Rectal smooth muscle tissue (tissue), 1 donor: Measurements from ENCODE around the gene FAM131A.
A peak's percentile ranks its signal among the peaks of the same experiment; 100 is the strongest.

Source experiments
- H3K27ac ChIP-seq: one replicate; pipeline ENCODE4 v1.7.0; 2013; ENCODE audit warnings: low read depth, low read length, inconsistent platforms
- H3K27me3 ChIP-seq: one replicate; pipeline ENCODE4 v1.7.0; 2013; ENCODE audit warnings: low read length; ENCODE audit not compliant: control insufficient read depth, insufficient read depth
- H3K36me3 ChIP-seq: one replicate; pipeline ENCODE4 v1.7.0; 2013; ENCODE audit warnings: low read length; ENCODE audit not compliant: control insufficient read depth, insufficient read depth
- H3K4me1 ChIP-seq: one replicate; pipeline ENCODE4 v1.7.0; 2013; ENCODE audit warnings: low read length; ENCODE audit not compliant: control insufficient read depth, insufficient read depth
- H3K4me3 ChIP-seq: one replicate; pipeline ENCODE4 v1.7.0; 2013; ENCODE audit warnings: low read length
- H3K9ac ChIP-seq: one replicate; pipeline ENCODE4 v1.7.0; 2013; ENCODE audit warnings: low read length

The FAM131A gene

GRCh38 chr3:184322731-184323487 lies 14.5 kb upstream of the FAM131A start:
- peaks cover 18% of the 10 kb centered on the region for H3K4me1 ChIP-seq
- H3K27ac ChIP-seq = no peak overlapping the region
- no peaks in the 10 kb centered on the region for H3K27me3 ChIP-seq
- no peak overlapping the region for H3K4me3 ChIP-seq
- no peak overlapping the region for H3K9ac ChIP-seq
- H3K36me3 ChIP-seq = peaks cover 71% of the 10 kb centered on the region

GRCh38 chr3:184323696-184324095 lies 13.7 kb upstream of the FAM131A start:
- Histone ChIP-seq H3K36me3 (peaks cover 77% of the 10 kb centered on the region), H3K4me3 (no peak overlapping the region), H3K27ac (no peak overlapping the region), H3K9ac (no peak overlapping the region), H3K27me3 (no peaks in the 10 kb centered on the region), H3K4me1 (peaks cover 17% of the 10 kb centered on the region)

DNA sequence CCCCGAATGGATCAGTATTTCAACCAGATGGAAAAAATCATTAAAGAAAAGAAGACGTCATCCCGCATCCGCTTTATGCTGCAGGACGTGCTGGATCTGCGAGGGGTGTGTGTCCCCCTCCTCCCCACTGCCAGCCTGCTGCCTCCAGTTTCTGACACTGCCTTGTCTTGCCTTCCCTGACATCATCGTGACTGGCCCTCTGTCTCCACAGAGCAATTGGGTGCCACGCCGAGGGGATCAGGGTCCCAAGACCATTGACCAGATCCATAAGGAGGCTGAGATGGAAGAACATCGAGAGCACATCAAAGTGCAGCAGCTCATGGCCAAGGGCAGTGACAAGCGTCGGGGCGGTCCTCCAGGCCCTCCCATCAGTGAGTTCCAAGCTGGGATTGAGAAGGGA lies 12.1 kb upstream of the FAM131A start:
- H3K36me3 ChIP-seq = peaks cover 83% of the 10 kb centered on the region
- peaks cover 5% of the 10 kb centered on the region for H3K4me1 ChIP-seq
- no peak overlapping the region for H3K27ac ChIP-seq
- H3K4me3 ChIP-seq = no peak overlapping the region
- no peaks in the 10 kb centered on the region for H3K27me3 ChIP-seq
- no peak overlapping the region for H3K9ac ChIP-seq

DNA sequence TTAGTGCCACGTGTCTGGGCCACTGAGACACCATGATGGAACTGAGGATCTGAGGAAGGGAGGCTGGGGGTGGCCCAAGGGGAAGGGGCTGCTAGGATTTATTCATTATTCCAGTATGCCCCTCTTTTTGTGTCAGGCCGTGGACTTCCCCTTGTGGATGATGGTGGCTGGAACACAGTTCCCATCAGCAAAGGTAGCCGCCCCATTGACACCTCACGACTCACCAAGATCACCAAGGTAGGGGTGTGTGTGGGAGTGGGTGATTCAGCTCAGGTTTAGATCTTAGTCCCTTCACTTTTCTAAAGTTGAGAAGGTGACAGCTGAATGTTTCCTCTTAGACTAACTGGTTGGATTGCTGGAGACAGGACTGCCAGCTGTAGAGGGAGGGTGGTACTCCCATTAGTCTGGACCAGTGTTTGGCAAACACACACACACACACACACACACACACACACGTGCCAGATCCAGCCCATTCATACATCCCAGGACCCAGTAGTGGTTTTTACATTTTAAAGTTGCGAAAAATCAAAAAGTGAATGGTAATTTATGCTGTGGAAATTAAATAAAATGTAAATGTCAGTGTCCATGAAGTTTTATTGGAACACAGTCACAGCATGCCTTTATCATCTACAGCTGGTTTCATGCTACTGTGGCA lies 11.6 kb upstream of the FAM131A start:
- H3K4me3 ChIP-seq = no peak overlapping the region

DNA sequence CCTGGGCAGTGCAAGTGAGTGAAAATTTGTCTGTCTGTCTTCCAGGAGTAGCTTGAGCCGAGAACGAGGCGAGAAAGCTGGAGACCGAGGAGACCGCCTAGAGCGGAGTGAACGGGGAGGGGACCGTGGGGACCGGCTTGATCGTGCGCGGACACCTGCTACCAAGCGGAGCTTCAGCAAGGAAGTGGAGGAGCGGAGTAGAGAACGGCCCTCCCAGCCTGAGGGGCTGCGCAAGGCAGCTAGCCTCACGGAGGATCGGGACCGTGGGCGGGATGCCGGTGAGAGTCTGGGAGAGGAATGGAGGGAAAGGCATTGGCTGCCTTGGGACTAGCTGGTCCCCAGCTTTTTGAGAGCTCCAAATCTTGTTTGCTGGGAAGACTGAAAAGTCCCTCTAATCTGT lies 10.2 kb upstream of the FAM131A start:
- Histone ChIP-seq H3K27ac (no peak overlapping the region), H3K4me3 (no peak overlapping the region), H3K36me3 (peaks cover 80% of the 10 kb centered on the region), H3K4me1 (no peaks in the 10 kb centered on the region), H3K27me3 (no peaks in the 10 kb centered on the region), H3K9ac (no peak overlapping the region)

More for the DNA sequence above, 11.6 kb upstream of the FAM131A start:
- Histone ChIP-seq H3K9ac (no peak overlapping the region), H3K4me1 (no peaks in the 10 kb centered on the region), H3K36me3 (peaks cover 80% of the 10 kb centered on the region), H3K27ac (no peak overlapping the region), H3K27me3 (no peaks in the 10 kb centered on the region)

GRCh38 chr3:184328516-184328915 lies 8.9 kb upstream of the FAM131A start:
- no peak overlapping the region for H3K9ac ChIP-seq
- no peak overlapping the region for H3K4me3 ChIP-seq
- no peak overlapping the region for H3K27ac ChIP-seq
- peaks cover 79% of the 10 kb centered on the region for H3K36me3 ChIP-seq
- no peaks in the 10 kb centered on the region for H3K4me1 ChIP-seq
- H3K27me3 ChIP-seq = no peaks in the 10 kb centered on the region

GRCh38 chr3:184332370-184333090 lies 4.9 kb upstream of the FAM131A start:
- no peak overlapping the region for H3K27ac ChIP-seq
- peaks cover 12% of the 10 kb centered on the region for H3K4me1 ChIP-seq
- peaks cover 54% of the 10 kb centered on the region for H3K36me3 ChIP-seq
- no peaks in the 10 kb centered on the region for H3K27me3 ChIP-seq
- no peak overlapping the region for H3K4me3 ChIP-seq
- no peak overlapping the region for H3K9ac ChIP-seq

DNA sequence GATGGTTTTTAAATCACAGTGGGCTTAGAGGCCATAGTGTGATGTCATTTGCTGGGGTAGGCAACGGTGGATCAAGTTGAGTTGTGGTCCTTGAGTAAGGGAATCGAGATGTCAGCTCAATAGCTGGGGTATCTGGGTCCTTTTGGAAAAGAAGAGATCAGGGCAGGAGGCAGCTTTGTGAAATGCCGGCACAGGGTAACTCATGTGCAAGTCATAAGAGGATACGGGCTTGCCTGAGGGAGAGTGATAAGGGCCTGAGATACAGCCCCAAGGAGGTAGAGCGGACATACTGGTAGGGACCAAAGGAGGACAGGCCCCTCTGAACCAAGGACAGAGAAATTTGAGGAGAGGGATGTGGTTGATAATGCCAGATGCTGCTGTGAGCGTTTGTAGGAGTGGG lies 4.2 kb upstream of the FAM131A start:
- Histone ChIP-seq H3K36me3 (peaks cover 49% of the 10 kb centered on the region), H3K9ac (no peak overlapping the region), H3K4me3 (no peak overlapping the region), H3K4me1 (peaks cover 19% of the 10 kb centered on the region), H3K27me3 (no peaks in the 10 kb centered on the region), H3K27ac (no peak overlapping the region)

DNA sequence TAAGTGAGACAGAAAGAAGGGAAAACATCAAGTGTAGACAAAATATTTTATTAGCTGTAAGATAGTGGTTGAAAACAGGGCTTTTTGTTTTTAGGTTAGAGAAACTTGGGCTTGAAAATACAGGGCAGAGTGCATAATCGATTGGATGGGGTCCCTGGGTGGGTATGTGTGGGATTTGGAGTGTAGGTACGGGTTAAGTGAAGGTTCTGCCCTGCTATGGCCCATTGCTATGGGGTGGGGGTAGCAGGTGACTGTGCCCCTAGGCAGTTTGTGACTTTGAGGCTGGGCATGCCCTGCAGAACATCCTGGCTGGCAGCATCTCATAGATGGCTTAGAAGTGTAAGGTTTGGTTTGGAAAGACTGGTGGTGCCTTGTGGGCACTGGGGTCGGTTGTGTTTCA lies 3.7 kb upstream of the FAM131A start:
- H3K4me3 ChIP-seq = no peak overlapping the region
- H3K27ac ChIP-seq = no peak overlapping the region
- peaks cover 22% of the 10 kb centered on the region for H3K4me1 ChIP-seq
- peaks cover 44% of the 10 kb centered on the region for H3K36me3 ChIP-seq
- no peaks in the 10 kb centered on the region for H3K27me3 ChIP-seq
- no peak overlapping the region for H3K9ac ChIP-seq

- Histone ChIP-seq H3K9ac (no peak overlapping the region), H3K4me1 (peaks cover 27% of the 10 kb centered on the region), H3K27me3 (no peaks in the 10 kb centered on the region), H3K27ac (peak overlapping the region; percentile 95), H3K36me3 (peaks cover 39% of the 10 kb centered on the region), H3K4me3 (no peak overlapping the region)
These were observed 2.8 kb upstream of the FAM131A start for GRCh38 chr3:184334470-184335158.

DNA sequence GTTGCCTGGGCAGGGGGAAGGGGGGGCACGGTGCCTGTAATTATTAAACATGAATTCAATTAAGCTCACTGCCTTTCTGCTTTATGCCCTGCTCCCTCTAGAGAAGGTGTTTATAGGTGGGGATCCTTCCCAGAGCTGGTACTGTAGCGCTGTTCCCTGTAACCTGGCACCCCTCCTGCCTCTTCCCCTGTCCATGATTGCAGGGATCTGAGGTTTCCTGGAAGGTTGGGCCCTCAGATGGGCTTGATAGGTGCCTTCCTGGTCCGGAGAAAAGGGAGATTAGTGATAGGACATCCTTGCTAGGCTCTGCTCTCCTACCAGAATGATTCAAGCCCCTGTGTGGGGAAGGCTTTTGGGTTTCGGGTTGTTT lies 2.1 kb upstream of the FAM131A start:
- Histone ChIP-seq H3K36me3 (peaks cover 38% of the 10 kb centered on the region), H3K4me3 (peak overlapping the region; percentile 84), H3K9ac (no peak overlapping the region)

More for the DNA sequence above, 2.1 kb upstream of the FAM131A start:
- Histone ChIP-seq H3K27ac (peak overlapping the region; percentile 95), H3K4me1 (peaks cover 27% of the 10 kb centered on the region), H3K27me3 (no peaks in the 10 kb centered on the region)
